A549 (cell line): ENCODE results near the gene C14orf132. TPM values are rescaled to one million over a fixed set of nuclear protein-coding genes. Genes with fewer than 3 reads are reported as not detected.

ENCODE experiments used
- ATAC-seq, 2 experiments: fragments of 200-7000 bp in 1 of 2; fragments of >200 bp in 1 of 2; cut with Nextera tagmentation in 1 of 2; cut with Tn5 transposase in 1 of 2; 3 replicates each; pipeline versions ENCODE4 v1.8.0 to v1.9.1; 2018 to 2020; ENCODE audit warnings: mild to moderate bottlenecking in 1 of 2, moderate library complexity in 1 of 2
- CTCF ChIA-PET: fragments of 300-600 bp; sonication (Branson Sonifier 250); formaldehyde crosslinking; extraction: SDS; loops from one replicate; lab custom pipeline; 2021; ENCODE audit warnings: antibody characterized with exemption, inconsistent platforms; lab: Yijun Ruan, JAX
- POLR2A ChIA-PET: fragments of 350-600 bp; formaldehyde crosslinking; extraction: SDS; loops from one replicate; lab custom pipeline; 2021; ENCODE audit warnings: antibody characterized with exemption, inconsistent platforms; lab: Yijun Ruan, JAX
- DNase-seq, 2 experiments: peaks; one replicate each; pipeline versions ENCODE4 v3.0.0 to v3.0.0-alpha.2; 2011 to 2016; ENCODE audit warnings: low read depth in 1 of 2, low spot score in 1 of 2
- FAIRE-seq: peaks from 2 replicates; lab custom pipeline; 2011; peaks lifted over from hg19 to GRCh38; lab: Jason Lieb, UNC
- H3K27ac ChIP-seq, 2 experiments: fragments of >200 bp; sonication (Bioruptor Twin); formaldehyde crosslinking; 3 replicates each; pipeline ENCODE4 v1.5.1; 2016 to 2017
- H3K4me1 ChIP-seq: fragments of >200 bp; sonication (Bioruptor Twin); formaldehyde crosslinking; 3 replicates; pipeline ENCODE4 v1.6.1; 2016
- H3K4me2 ChIP-seq: fragments of >200 bp; sonication (Bioruptor Twin); formaldehyde crosslinking; 3 replicates; pipeline ENCODE4 v1.6.1; 2016
- H3K4me3 ChIP-seq: fragments of >200 bp; sonication (Bioruptor Twin); formaldehyde crosslinking; 3 replicates; pipeline ENCODE4 v1.5.1; 2016
- H3K9me3 ChIP-seq: fragments of >200 bp; sonication (Bioruptor Twin); formaldehyde crosslinking; 3 replicates; pipeline ENCODE4 v1.6.1; 2016
- CBX2 ChIP-seq: fragments of 200-600 bp; sonication (generic); IDR thresholded peaks from 2 replicates; pipeline ENCODE4 v1.6.1; 2016; ENCODE audit warnings: low read depth, mild to moderate bottlenecking, borderline replicate concordance
- CEBPB ChIP-seq, 2 experiments: fragments of >200 bp in 1 of 2; sonication (Bioruptor Twin) in 1 of 2; formaldehyde crosslinking in 1 of 2; IDR thresholded peaks; 2 replicates each; pipeline ENCODE4 v1.6.1; 2012 to 2016
- CHD4 ChIP-seq: fragments of 200-600 bp; sonication (generic); IDR thresholded peaks from 2 replicates; pipeline ENCODE4 v1.6.1; 2016; ENCODE audit warnings: antibody characterized with exemption, mild to moderate bottlenecking, borderline replicate concordance
- EHMT2 ChIP-seq: fragments of 200-600 bp; sonication (generic); IDR thresholded peaks from 2 replicates; pipeline ENCODE4 v1.6.1; 2016; ENCODE audit warnings: antibody characterized with exemption, low read depth, mild to moderate bottlenecking, moderate library complexity
- EP300 ChIP-seq, 2 experiments: fragments of >200 bp; sonication (Bioruptor Twin); formaldehyde crosslinking; IDR thresholded peaks; 2 replicates in 1 of 2; 3 replicates in 1 of 2; pipeline ENCODE4 v1.6.1; 2016 to 2017
- ESRRA ChIP-seq: fragments of 150-350 bp; IDR thresholded peaks from 2 replicates; pipeline ENCODE4 v1.6.1; 2014; ENCODE audit warnings: mild to moderate bottlenecking, low read length, borderline replicate concordance
- FOSB ChIP-seq: fragments of 250-450 bp; sonication (Bioruptor Pico); IDR thresholded peaks from 2 replicates; pipeline ENCODE4 v1.5.0; 2020; ENCODE audit warnings: mild to moderate bottlenecking, moderate library complexity
- FOXS1 ChIP-seq: fragments of 250-450 bp; sonication (Bioruptor Pico); IDR thresholded peaks from 2 replicates; pipeline ENCODE4 v1.5.0; 2020; ENCODE audit warnings: mild to moderate bottlenecking, moderate library complexity
- HEYL ChIP-seq: fragments of 250-450 bp; sonication (Bioruptor Pico); IDR thresholded peaks from 2 replicates; pipeline ENCODE4 v1.8.0; 2021; ENCODE audit warnings: mild to moderate bottlenecking, moderate library complexity
- HOXA7 ChIP-seq: fragments of 250-450 bp; sonication (Bioruptor Pico); IDR thresholded peaks from 2 replicates; pipeline ENCODE4 v1.5.0; 2020; ENCODE audit warnings: mild to moderate bottlenecking, moderate library complexity
- HOXB5 ChIP-seq: fragments of 250-450 bp; sonication (Bioruptor Pico); IDR thresholded peaks from 2 replicates; pipeline ENCODE4 v1.5.0; 2020; ENCODE audit warnings: mild to moderate bottlenecking, moderate library complexity
- JUN ChIP-seq, 2 experiments: fragments of >200 bp; sonication (Bioruptor Twin); formaldehyde crosslinking; IDR thresholded peaks; 2 replicates in 1 of 2; 3 replicates in 1 of 2; pipeline ENCODE4 v1.6.1; 2016 to 2017
- KDM1A ChIP-seq: fragments of 200-600 bp; sonication (generic); IDR thresholded peaks from 2 replicates; pipeline ENCODE4 v1.6.1; 2016; ENCODE audit warnings: low read depth, mild to moderate bottlenecking
- MAZ ChIP-seq: fragments of 150-350 bp; IDR thresholded peaks from 2 replicates; pipeline ENCODE4 v1.6.1; 2014; ENCODE audit warnings: antibody characterized with exemption, low read depth, low read length, borderline replicate concordance
- NFE2L2 ChIP-seq: fragments of 150-350 bp; conservative IDR thresholded peaks from 2 replicates; pipeline ENCODE4 v1.6.1; 2014; ENCODE audit warnings: low read length
- NR3C1 ChIP-seq: fragments of >200 bp; sonication (Bioruptor Twin); formaldehyde crosslinking; IDR thresholded peaks from 3 replicates; pipeline ENCODE4 v1.6.1; 2017
- POLR2AphosphoS2 ChIP-seq: conservative IDR thresholded peaks from 2 replicates; pipeline ENCODE4 v1.6.1; 2012; ENCODE audit warnings: low read length, improper control_type of control experiment, inconsistent platforms
- RAD21 ChIP-seq, 2 experiments: fragments of >200 bp in 1 of 2; sonication (Bioruptor Twin) in 1 of 2; formaldehyde crosslinking in 1 of 2; IDR thresholded peaks in 1 of 2; conservative IDR thresholded peaks in 1 of 2; 2 replicates in 1 of 2; 3 replicates in 1 of 2; pipeline ENCODE4 v1.6.1; 2012 to 2018; ENCODE audit warnings: inconsistent platforms in 1 of 2
- RCOR1 ChIP-seq: fragments of 150-350 bp; IDR thresholded peaks from 2 replicates; pipeline ENCODE4 v1.6.1; 2014; ENCODE audit warnings: antibody characterized with exemption, low read length, low read depth
- SMC3 ChIP-seq: fragments of >200 bp; sonication (Bioruptor Twin); formaldehyde crosslinking; IDR thresholded peaks from 3 replicates; pipeline ENCODE4 v1.6.1; 2018; ENCODE audit warnings: inconsistent platforms
- TFCP2L1 ChIP-seq: fragments of 250-450 bp; sonication (Bioruptor Pico); IDR thresholded peaks from 2 replicates; pipeline ENCODE4 v1.5.0; 2021; ENCODE audit warnings: mild to moderate bottlenecking
- ZC3H11A ChIP-seq: fragments of 450-650 bp; IDR thresholded peaks from 2 replicates; pipeline ENCODE4 v1.6.1; 2014; ENCODE audit warnings: antibody characterized with exemption, mild to moderate bottlenecking
- ZSCAN20 ChIP-seq: fragments of 250-450 bp; sonication (Bioruptor Pico); IDR thresholded peaks from 2 replicates; pipeline ENCODE4 v1.8.0; 2022; ENCODE audit warnings: mild to moderate bottlenecking, moderate library complexity
- WGBS: methylation state at CpG from one replicate; pipeline ENCODE4 v1.1.6; 2017; ENCODE audit errors: missing lambda C conversion rate; 5-methylcytosine and 5-hydroxymethylcytosine counted together
- polyA plus RNA-seq, 4 experiments: library from polyadenylated mRNA; depleted of rRNA in 3 of 4; stranded (reverse); fragments of >200 nt; fragmentation: RNase III in 1 of 4; extraction: RNeasy Plus Mini Kit Qiagen cat#74134 plus additional on column Dnase treatment in 1 of 4; gene quantifications; 2 replicates in 3 of 4; 3 replicates in 1 of 4; pipeline ENCODE4 v1.2.3, GENCODE V29; 2011 to 2017
- TF ChIP-seq, protein P1 (sequence below): fragments of 250-450 bp; sonication (Bioruptor Pico); IDR thresholded peaks from 2 replicates; pipeline ENCODE4 v1.5.0; 2020; ENCODE audit warnings: low read depth, mild to moderate bottlenecking, moderate library complexity
- TF ChIP-seq, protein P2 (sequence below): fragments of 250-450 bp; sonication (Bioruptor Pico); IDR thresholded peaks from 2 replicates; pipeline ENCODE4 v1.5.0; 2021; ENCODE audit warnings: mild to moderate bottlenecking, moderate library complexity, borderline replicate concordance
- TF ChIP-seq, protein P3 (sequence below): fragments of 150-350 bp; IDR thresholded peaks from 2 replicates; pipeline ENCODE4 v1.6.1; 2014; ENCODE audit warnings: low read depth, mild to moderate bottlenecking, low read length
- TF ChIP-seq, protein P4 (sequence below): IDR thresholded peaks from 2 replicates; pipeline ENCODE4 v1.6.1; 2012; ENCODE audit warnings: low read depth, borderline replicate concordance
- TF ChIP-seq, protein P5 (sequence below): IDR thresholded peaks from 2 replicates; pipeline ENCODE4 v1.6.1; 2012
- TF ChIP-seq, protein P6 (sequence below): fragments of >200 bp; sonication (Bioruptor Twin); formaldehyde crosslinking; IDR thresholded peaks from 2 replicates; pipeline ENCODE4 v1.6.1; 2016

The C14orf132 gene
- polyA plus RNA-seq, 2 of the 4 experiments (the other 2 are of a cell fraction) = 4.6 to 8.5 TPM

DNA sequence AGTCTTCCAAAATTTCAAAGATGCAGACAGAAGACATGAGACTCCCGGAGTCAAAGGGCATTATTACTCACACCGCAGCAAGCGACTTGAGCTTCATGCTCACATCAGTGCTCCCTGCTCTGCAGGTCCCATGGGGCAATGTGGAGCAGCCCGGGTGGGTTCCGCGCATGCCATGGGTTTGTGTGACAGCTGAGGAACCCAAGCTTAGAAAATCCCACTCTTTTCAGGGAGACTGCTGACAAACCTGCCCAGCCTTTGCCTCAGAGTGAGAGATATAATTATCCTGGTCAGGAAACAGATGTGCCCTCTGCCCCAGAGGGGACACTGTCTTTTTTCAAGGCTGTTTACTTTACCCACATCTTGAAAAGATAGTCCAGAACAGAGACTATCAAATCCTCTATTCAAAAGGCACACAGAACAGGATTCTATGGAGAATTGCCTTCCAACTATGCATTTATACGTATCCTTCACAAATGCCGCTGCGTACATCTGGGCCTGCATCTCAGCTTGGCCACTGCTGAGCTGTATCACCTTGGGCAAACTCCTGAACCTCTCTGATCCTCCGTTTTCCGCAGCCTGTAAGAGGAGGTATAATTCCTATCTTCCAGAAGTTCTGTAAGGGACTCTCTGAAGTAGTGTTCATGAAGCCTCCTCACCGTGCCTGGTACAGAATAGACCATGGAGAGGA is 16.0 kb downstream of the C14orf132 start:
- 73% methylated on average over 12 of the region's 12 CpGs for WGBS
- Histone ChIP-seq H3K9me3 (no peaks in the 10 kb centered on the region), H3K27ac (no peak overlapping the region), H3K4me1 (peaks cover 18% of the 10 kb centered on the region; the same call in 2 of the 3 replicates), H3K4me2 (no peak overlapping the region), H3K4me3 (no peak overlapping the region)
- no peak for DNase-seq
- ChIA-PET CTCF (interaction anchor here (1.0 to 2.5 kb wide), 5 partner anchors 16 to 56 kb away, joined by 3 to 17 read pairs (median 7); no protein-coding TSS in a partner anchor), POLR2A (no interaction called here)
- TF ChIP-seq KDM1A = no peak
- no peak for TF ChIP-seq CBX2
- no peak for TF ChIP-seq TFCP2L1 (CRISPR knock-in tag)
- TF ChIP-seq, protein P1, sequence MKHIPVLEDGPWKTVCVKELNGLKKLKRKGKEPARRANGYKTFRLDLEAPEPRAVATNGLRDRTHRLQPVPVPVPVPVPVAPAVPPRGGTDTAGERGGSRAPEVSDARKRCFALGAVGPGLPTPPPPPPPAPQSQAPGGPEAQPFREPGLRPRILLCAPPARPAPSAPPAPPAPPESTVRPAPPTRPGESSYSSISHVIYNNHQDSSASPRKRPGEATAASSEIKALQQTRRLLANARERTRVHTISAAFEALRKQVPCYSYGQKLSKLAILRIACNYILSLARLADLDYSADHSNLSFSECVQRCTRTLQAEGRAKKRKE (CRISPR knock-in tag) = no peak
- no peak for TF ChIP-seq POLR2AphosphoS2
- TF ChIP-seq FOSB (CRISPR knock-in tag) = no peak
- TF ChIP-seq, protein P2, sequence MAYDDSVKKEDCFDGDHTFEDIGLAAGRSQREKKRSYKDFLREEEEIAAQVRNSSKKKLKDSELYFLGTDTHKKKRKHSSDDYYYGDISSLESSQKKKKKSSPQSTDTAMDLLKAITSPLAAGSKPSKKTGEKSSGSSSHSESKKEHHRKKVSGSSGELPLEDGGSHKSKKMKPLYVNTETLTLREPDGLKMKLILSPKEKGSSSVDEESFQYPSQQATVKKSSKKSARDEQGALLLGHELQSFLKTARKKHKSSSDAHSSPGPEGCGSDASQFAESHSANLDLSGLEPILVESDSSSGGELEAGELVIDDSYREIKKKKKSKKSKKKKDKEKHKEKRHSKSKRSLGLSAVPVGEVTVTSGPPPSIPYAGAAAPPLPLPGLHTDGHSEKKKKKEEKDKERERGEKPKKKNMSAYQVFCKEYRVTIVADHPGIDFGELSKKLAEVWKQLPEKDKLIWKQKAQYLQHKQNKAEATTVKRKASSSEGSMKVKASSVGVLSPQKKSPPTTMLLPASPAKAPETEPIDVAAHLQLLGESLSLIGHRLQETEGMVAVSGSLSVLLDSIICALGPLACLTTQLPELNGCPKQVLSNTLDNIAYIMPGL (CRISPR knock-in tag) = no peak
- no peak for TF ChIP-seq HEYL (CRISPR knock-in tag)
- TF ChIP-seq EHMT2 = no peak
- TF ChIP-seq, protein P3, sequence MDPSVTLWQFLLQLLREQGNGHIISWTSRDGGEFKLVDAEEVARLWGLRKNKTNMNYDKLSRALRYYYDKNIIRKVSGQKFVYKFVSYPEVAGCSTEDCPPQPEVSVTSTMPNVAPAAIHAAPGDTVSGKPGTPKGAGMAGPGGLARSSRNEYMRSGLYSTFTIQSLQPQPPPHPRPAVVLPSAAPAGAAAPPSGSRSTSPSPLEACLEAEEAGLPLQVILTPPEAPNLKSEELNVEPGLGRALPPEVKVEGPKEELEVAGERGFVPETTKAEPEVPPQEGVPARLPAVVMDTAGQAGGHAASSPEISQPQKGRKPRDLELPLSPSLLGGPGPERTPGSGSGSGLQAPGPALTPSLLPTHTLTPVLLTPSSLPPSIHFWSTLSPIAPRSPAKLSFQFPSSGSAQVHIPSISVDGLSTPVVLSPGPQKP = no peak
- no peak for TF ChIP-seq RCOR1
- no peak for TF ChIP-seq EP300 (IDR thresholded peaks at IDR 0.05)
- no peak for TF ChIP-seq FOXS1 (CRISPR knock-in tag)
- TF ChIP-seq CEBPB (IDR thresholded peaks at IDR 0.05) = no peak
- TF ChIP-seq CHD4 = no peak
- no peak for TF ChIP-seq HOXA7 (CRISPR knock-in tag)
- TF ChIP-seq, protein P4, sequence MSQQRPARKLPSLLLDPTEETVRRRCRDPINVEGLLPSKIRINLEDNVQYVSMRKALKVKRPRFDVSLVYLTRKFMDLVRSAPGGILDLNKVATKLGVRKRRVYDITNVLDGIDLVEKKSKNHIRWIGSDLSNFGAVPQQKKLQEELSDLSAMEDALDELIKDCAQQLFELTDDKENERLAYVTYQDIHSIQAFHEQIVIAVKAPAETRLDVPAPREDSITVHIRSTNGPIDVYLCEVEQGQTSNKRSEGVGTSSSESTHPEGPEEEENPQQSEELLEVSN = no peak
- no peak for TF ChIP-seq ZC3H11A
- no peak for TF ChIP-seq ZSCAN20 (CRISPR knock-in tag)
- ATAC-seq = no peak
- no peak for FAIRE-seq

DNA sequence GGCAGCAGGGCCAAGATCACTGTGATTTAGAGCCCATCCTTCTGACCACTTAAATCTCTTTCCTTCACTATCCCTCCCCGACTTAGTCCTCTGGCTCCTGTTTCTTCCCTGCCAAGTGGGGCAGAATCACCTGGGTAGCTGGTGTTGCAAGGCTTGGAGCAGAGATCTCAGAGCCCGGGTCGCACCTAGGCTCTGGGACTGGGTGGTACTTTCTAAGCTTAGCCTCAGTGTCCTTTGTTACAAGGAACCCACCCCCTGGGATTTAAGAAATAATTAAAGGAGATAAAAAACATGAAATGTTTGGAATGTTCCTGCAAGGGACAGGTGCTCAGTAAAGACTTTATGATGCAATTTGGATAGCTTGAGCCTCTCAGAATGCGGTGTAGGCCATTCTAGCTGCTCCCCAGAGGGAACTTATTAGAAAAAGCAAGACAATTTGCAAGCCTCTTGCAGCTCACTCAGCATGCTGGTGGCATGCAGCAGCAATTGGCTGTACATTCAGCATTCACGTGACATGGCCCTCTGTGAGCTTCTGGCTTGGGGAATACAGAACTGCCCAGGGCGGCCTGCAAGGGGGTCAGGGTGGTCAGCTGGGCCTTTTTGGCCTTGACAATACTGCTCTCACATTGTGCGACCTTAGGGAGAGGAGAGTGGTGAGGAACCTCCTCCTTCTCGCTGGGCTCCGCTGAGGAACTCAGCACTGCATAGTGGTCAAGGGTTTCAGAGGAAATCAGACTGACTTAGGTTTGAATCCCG is 16.8 kb downstream of the C14orf132 start:
- WGBS = 67% methylated on average over 10 of the region's 10 CpGs
- Histone ChIP-seq H3K4me2 (no peak overlapping the region), H3K4me1 (peaks cover 18% of the 10 kb centered on the region; the same call in 2 of the 3 replicates), H3K27ac (no peak overlapping the region), H3K9me3 (no peaks in the 10 kb centered on the region), H3K4me3 (no peak overlapping the region)
- DNase-seq (no peak), FAIRE-seq (no peak), ATAC-seq (no peak)
- ChIA-PET CTCF (interaction anchor here (0.5 to 2.5 kb wide), 12 partner anchors 10 to 223 kb away, joined by 3 to 17 read pairs (median 5); no protein-coding TSS in a partner anchor), POLR2A (no interaction called here)
- TF ChIP-seq RAD21 (conservative IDR thresholded peaks at IDR 0.05 in 1 of 2, IDR thresholded peaks at IDR 0.05 in 1 of 2) (no peak), CEBPB (IDR thresholded peaks at IDR 0.05) (no peak), NR3C1 (no peak), HOXA7 (CRISPR knock-in tag) (no peak), SMC3 (no peak), MAZ (no peak), ESRRA (no peak), JUN (IDR thresholded peaks at IDR 0.05) (no peak), CBX2 (no peak), HOXB5 (CRISPR knock-in tag) (no peak), FOSB (CRISPR knock-in tag) (no peak), NFE2L2 (no peak)
- TF ChIP-seq, protein P5, sequence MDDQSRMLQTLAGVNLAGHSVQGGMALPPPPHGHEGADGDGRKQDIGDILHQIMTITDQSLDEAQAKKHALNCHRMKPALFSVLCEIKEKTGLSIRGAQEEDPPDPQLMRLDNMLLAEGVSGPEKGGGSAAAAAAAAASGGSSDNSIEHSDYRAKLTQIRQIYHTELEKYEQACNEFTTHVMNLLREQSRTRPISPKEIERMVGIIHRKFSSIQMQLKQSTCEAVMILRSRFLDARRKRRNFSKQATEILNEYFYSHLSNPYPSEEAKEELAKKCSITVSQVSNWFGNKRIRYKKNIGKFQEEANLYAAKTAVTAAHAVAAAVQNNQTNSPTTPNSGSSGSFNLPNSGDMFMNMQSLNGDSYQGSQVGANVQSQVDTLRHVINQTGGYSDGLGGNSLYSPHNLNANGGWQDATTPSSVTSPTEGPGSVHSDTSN = no peak
- TF ChIP-seq, protein P6, sequence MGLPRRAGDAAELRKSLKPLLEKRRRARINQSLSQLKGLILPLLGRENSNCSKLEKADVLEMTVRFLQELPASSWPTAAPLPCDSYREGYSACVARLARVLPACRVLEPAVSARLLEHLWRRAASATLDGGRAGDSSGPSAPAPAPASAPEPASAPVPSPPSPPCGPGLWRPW = no peak
- TF ChIP-seq, protein P4 = no peak
